Prostate gland (tissue), 2 donors: Measurements from ENCODE around the gene SNX1.

Experiments used
- POLR2A ChIP-seq: fragments of 450-650 bp; IDR thresholded peaks from one replicate; pipeline ENCODE4 v1.6.1; 2016; ENCODE audit warnings: antibody characterized with exemption, mild to moderate bottlenecking
- POLR2AphosphoS5 ChIP-seq: sonication (generic); formaldehyde crosslinking; IDR thresholded peaks from one replicate; pipeline ENCODE4 v1.6.1; 2017; ENCODE audit warnings: antibody characterized with exemption
- TF ChIP-seq, protein P1 (sequence below), 4 experiments: fragments of 200-600 bp in 2 of 4; fragments of 450-650 bp in 2 of 4; sonication (generic) in 2 of 4; IDR thresholded peaks; 1 replicate in 3 of 4; 2 replicates in 1 of 4; pipeline ENCODE4 v1.5.1; 2016 to 2019; ENCODE audit warnings: antibody characterized with exemption in 4 of 4, mild to moderate bottlenecking in 2 of 4, moderate library complexity in 2 of 4

DNA sequence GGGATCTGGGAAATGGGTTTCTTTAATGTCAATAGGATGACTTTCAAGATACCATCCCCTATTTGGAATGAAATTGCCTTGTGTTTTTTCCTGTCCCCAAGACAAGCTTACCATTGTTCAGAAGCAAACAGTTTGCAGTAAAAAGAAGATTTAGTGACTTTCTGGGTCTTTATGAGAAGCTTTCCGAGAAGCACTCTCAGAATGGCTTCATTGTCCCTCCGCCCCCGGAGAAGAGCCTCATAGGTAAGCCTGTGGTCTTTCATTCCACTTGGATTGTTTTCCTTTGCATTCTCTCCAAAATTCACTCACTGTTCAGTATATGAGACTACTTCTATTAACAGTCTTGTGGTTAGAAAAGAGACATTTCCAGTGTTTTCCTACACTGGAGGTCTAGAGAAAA, 30.2 kb downstream of the SNX1 start:
- TF ChIP-seq, protein P1, sequence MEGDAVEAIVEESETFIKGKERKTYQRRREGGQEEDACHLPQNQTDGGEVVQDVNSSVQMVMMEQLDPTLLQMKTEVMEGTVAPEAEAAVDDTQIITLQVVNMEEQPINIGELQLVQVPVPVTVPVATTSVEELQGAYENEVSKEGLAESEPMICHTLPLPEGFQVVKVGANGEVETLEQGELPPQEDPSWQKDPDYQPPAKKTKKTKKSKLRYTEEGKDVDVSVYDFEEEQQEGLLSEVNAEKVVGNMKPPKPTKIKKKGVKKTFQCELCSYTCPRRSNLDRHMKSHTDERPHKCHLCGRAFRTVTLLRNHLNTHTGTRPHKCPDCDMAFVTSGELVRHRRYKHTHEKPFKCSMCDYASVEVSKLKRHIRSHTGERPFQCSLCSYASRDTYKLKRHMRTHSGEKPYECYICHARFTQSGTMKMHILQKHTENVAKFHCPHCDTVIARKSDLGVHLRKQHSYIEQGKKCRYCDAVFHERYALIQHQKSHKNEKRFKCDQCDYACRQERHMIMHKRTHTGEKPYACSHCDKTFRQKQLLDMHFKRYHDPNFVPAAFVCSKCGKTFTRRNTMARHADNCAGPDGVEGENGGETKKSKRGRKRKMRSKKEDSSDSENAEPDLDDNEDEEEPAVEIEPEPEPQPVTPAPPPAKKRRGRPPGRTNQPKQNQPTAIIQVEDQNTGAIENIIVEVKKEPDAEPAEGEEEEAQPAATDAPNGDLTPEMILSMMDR (IDR thresholded peaks at IDR 0.05) = no peak
- TF ChIP-seq POLR2A (no peak), POLR2AphosphoS5 (no peak)
